AG10803 (cell line): ENCODE data around the gene CTTNBP2.

ENCODE experiments used
- DNase-seq: peaks from one replicate; pipeline ENCODE4 v3.0.0; 2010; ENCODE audit warnings: low read depth
- H3K4me3 ChIP-seq: 2 replicates; pipeline ENCODE4 v1.5.1; 2011; ENCODE audit warnings: mild to moderate bottlenecking, low read length, control low read depth
- CTCF ChIP-seq: conservative IDR thresholded peaks from 2 replicates; pipeline ENCODE4 v1.5.1; 2011; ENCODE audit warnings: mild to moderate bottlenecking, low read length, control low read depth, inconsistent platforms

CTTNBP2 gene

GRCh38 chr7:117856196-117856595, 17.0 kb downstream of the CTTNBP2 start:
- no peak for TF ChIP-seq CTCF
- H3K4me3 ChIP-seq, result no peak overlapping the region

GRCh38 chr7:117854186-117854585, 19.1 kb downstream of the CTTNBP2 start:
- no peak for TF ChIP-seq CTCF
- no peak overlapping the region for H3K4me3 ChIP-seq
- no peak for DNase-seq

More at GRCh38 chr7:117856196-117856595, 17.0 kb downstream of the CTTNBP2 start:
- no peak for DNase-seq

- no peak for TF ChIP-seq CTCF
- no peak for DNase-seq
- no peak overlapping the region for H3K4me3 ChIP-seq
These were observed 24.3 kb downstream of the CTTNBP2 start for GRCh38 chr7:117848941-117849340.

- no peak for TF ChIP-seq CTCF
- no peak for DNase-seq
- no peak overlapping the region for H3K4me3 ChIP-seq
These were observed 28.6 kb downstream of the CTTNBP2 start for GRCh38 chr7:117844678-117845077.

- TF ChIP-seq CTCF, result no peak
- H3K4me3 ChIP-seq, result no peak overlapping the region
- DNase-seq, result no peak
These were observed 31.6 kb downstream of the CTTNBP2 start for GRCh38 chr7:117841611-117842010.

GRCh38 chr7:117841011-117841410, 32.2 kb downstream of the CTTNBP2 start:
- no peak for DNase-seq
- TF ChIP-seq CTCF, result no peak
- no peak overlapping the region for H3K4me3 ChIP-seq

- no peak for TF ChIP-seq CTCF
- DNase-seq, result no peak
- no peak overlapping the region for H3K4me3 ChIP-seq
These were observed 33.7 kb downstream of the CTTNBP2 start for GRCh38 chr7:117839507-117839906.
